Right hindlimb (tissue), 1 donor: ENCODE results near the gene ADH4.
"Not testable (repeated sequence)": the region's sequence is repeated elsewhere in the genome, so short reads cannot be mapped to it uniquely, and the experiment has no call there.

Experiments used
- DNase-seq: peaks from one replicate; pipeline ENCODE4 v3.0.0-alpha.2; 2018

ADH4 gene

DNA sequence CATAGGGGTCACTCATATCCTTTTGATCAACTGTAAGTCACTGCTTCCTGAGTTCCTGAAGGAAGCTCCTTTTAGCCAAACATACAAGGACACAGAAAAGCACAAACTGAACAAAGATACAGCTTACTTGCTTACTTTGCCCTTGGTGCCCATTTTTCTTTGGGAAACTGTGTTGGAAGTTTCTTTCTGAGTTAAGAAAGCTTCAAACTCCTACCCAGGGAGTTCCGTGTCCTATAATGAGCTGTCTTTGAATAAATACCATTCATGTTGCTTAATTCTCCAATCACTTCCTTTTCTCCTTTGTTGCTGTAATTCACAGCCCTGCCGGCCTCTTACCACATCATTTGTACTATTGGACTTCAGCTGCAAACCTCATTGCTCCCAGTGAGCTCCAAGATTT lies at the start of gene ADH4:
Gene ADH4 (minus strand): TSS at position 228 of the 400 bp plus-strand sequence. CDS start 75 bp downstream, at position 153.
- no peak for DNase-seq

- DNase-seq: no peak
Measured at GRCh38 chr4:99190336-99190735, 46.2 kb upstream of the ADH4 start.

DNA sequence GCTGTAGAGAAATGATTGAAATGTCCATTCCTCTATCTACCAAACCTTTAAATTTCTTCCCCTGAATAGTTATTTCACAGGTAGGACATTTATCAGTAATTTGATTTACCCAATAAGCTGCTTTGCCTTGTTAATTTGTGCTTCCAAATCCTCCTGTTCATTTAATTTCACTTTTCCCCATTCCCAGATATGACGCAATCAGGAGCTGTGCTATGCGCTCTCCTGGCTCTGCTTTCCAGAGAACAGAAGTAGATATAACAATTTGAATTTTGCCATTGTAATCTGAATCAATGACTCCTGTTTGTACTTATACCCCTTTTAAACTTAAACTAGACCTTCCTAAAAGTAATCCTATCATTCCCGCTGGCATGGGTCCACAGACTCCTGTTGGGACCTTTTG lies 45.8 kb upstream of the ADH4 start:
- not testable (repeated sequence) for DNase-seq

- no peak for DNase-seq
Measured at GRCh38 chr4:99186029-99186428, 41.9 kb upstream of the ADH4 start.

DNA sequence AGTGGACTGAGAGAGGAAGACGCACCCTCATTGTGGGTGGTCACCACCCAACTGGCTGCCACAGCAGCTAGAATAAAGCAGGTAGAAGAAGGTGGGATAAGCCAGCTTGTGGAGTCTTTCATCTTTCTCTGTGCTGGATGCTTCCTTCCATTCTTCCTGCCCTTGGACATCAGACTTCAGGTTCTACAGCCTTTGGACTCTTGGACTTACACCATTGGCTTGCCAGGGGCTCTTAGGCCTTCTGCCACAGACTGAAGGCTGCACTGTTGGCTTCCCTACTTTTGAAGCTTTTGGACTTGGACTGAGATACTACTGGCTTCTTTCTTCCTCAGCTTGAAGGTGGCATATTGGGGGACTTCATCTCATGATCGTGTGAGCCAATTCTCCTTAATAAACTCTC lies 41.5 kb upstream of the ADH4 start:
- DNase-seq: no peak

- DNase-seq: peak; percentile 59
Measured at GRCh38 chr4:99180382-99181070, 36.4 kb upstream of the ADH4 start.

DNA sequence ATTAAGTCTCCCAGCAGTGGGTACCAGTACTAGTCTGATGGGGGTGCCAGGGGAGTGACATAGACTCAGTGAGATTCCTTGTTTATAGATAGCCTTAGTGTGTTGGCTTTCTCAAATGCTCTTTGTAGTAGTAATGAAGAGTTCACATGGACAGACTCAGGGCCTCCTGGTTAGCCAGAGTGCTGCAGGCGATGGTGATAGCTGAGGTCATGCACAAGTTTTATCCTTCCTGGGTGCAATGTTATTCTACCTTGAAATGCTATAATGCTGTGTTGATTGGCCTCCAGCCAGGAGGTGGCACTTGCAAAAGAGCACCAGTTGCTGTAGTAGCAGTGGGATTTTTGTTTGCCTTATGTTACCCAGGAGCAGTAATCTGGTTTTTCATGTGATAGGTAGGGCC lies 35.5 kb upstream of the ADH4 start:
- no peak for DNase-seq

DNA sequence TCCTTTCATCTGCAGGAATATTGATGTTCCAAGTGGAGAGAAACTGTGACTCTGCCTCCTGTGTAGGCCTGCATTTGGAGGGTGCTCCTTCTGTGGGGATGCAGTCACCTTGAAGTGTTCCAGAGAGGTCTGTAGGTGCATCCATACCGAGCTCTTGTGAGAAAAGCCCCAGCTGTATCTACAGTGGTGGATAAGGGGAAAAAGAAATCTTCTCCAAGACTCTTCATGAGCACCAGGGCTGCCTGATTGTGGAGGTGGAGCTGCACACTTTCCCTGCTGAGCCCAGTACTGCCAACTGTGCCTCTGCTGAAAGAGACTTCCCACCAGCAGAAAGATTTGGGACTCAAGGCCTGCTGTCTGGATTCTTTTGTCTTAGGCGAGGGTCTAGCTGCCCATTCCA lies 35.1 kb upstream of the ADH4 start:
- DNase-seq: no peak

DNA sequence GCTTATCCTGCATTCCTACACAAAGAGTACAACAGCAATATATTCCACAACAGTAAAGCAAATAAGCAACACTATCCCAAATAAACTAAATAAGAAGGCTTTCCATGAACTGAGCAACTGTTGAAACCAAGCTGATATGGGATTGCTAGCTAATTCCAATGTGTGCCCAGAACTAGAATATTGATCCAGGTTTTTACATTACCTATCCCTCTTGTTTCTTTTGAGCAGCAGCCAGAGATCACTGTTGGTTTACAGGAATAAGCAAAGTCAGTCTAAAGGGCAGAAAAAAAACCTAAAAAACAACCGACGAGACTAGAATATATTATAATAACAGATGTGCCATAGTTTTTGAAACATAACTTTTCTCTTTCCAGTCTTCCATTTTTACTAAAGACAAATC lies 22.4 kb upstream of the ADH4 start:
- DNase-seq: no peak

DNA sequence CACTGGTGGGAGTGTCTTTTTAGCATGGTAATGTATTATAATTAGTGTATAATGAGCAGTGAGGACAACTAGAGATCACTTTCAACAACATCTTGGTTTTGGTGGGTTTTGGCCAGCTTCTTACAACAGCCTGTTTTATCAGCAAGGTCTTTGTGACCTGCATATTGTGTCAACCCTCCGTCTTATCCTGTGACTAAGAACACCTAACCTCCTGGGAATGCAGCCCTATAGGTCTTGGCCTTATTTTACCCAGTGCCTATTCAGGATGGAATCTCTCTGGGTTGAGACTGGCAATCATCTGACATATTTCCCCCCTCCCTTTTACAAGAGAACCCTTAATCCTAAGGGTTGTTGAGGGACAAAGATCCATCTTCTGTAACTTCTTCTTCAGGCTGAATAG lies 21.9 kb upstream of the ADH4 start:
- DNase-seq: no peak

DNA sequence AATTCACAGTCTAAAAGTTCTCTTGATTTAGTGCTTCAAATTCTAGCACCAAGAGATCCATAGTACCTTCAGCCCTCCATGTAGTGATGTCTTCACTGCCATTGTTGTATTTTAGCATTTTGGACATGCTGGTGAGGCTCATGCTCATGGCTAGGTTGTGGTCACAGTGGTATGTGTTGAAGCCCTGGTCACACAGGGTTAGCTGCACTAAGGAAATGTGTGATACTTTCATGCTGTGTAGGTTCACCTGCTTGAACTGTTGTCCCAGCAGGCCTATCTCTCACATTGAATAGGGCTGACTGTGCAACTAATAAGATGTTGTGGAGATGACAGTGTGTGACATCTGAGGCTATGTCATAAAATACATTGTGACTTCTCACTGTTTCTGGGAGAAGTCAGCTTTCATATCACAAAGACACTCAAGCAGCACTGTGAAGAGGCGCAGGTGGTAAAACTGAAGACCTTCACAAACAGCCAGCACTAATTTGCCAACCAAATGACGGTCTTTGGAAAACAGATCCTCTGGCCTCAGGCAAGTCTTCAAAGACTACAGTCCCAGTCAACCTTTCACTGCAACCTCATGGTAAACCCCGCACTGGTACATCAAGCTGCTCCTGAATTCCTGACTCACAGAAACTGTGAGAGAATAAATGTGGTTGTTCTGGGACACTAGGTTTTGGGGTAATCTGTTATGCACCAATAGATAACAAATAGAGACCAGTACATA lies 17.4 kb upstream of the ADH4 start:
- DNase-seq: no peak

DNA sequence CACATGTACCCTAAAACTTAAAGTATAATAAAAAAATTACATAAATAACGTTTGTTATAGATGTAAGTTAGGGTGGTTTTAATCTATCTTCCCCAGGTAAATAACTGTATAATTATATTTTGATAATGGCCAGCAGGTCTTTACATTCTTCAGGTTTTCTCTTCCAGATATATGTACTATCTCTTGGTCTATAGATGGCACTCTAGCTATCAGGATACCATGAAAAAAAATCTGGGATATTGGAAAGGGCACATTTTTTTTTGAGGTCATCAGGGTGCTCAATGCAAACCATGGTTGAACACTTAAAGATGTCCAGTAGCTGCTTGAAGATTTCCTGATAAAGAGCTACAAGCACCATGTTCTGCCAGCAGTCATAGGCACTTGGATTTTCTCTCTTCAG lies 15.6 kb upstream of the ADH4 start:
- DNase-seq: no peak

DNA sequence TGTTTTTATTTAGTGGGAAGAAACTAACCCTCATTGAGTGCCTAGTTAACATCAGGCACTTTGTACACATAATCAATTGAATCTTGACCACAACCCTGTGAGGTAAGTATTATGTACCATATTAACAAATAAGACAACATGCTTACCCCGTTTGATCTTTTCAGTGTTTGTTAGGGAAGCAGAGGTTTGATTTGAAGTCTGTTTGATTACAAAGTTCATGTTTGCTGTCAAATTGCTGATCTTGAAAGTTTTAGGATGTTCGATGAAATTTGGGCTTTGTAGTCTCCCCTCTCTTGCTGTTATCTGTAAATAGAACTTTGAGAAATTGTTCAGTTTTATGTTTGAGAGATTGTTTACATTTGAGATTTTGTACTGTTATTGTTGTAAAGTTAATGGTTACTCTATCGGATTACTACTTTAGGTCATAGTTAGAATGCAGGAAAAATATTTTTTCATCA lies 13.4 kb upstream of the ADH4 start:
- DNase-seq: no peak

DNA sequence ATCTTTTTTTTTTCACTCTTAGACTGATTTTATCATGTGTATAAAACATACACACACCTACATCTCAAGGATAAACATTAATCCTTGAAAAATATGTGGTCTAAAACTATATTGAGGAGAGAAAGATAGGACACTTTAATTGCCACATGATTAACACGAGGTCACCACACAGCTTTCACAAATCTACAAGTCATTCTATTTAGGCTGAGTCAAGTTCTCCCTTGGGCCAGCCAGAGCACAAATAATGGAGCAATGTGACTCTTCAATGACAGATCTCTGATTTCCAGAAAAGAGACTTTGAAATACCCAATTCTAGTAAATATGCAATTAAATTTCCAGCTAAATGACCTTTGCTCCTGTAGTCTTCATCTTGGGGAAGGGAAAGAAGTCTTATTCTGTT lies 12.9 kb upstream of the ADH4 start:
- no peak for DNase-seq

GRCh38 chr4:99154658-99155342 lies 10.7 kb upstream of the ADH4 start:
- DNase-seq: no peak

DNA sequence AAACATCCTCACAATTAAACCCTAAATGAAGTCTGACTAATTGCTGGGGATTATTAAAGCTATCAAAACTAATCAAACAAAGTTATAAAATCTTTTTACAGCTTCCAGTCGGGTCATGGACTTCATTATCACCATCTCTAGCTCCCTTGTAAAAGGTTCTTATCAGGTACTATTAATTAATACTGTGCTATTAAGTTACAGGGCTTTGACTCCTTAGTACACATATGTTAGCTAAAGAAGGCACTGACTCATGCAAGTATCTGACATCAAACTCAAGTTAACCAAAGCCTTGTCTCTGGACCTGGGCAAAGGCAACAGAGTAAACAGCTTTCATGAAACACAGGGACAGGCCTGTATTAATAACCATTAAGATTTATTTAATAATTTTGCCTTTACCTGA lies 7.9 kb upstream of the ADH4 start:
- DNase-seq: no peak

DNA sequence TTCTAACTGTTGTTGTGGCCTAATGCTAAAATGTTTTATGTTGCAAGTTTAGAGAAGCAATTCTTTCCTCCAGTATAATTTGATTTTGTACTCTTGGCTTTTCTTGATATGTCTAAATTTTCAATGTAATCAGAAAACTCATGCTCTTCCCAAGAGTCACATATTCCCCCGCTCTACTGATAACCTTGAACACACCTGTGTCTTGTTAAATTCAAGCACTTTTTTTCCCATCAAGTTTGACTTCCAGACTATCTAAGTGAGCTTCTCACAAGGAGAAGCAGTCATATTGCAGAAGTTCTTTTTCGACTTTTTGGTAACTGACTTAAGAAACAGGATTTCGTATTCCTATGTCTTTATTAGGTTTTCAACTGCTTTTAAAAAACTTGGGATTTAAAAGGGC lies 7.4 kb upstream of the ADH4 start:
- no peak for DNase-seq

- no peak for DNase-seq
Measured at GRCh38 chr4:99149426-99150019, 5.4 kb upstream of the ADH4 start.

GRCh38 chr4:99148550-99148949 lies 4.5 kb upstream of the ADH4 start:
- no peak for DNase-seq

GRCh38 chr4:99144587-99144986 lies 490 bp upstream of the ADH4 start:
- DNase-seq: no peak

DNA sequence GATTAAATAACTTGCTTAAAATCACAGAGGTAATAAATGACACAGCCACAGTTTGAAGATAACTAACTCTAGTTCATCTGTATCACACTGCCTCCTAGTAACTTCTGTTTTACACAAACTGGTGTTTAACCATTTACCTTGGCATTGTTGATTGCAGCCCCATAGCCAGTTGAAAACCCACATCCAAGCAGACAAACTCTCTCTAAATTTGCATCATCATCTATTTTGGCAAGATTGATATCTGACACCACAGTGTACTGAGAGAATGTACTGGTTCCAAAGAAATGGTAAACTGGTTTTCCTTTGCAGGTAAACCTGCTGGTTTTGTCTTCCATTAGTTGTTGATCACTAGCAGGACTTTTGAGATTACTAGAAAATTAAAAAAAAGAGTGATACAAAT lies 7.8 kb downstream of the ADH4 start:
- no peak for DNase-seq

- DNase-seq: no peak
Measured at GRCh38 chr4:99135541-99136162, 8.4 kb downstream of the ADH4 start.

DNA sequence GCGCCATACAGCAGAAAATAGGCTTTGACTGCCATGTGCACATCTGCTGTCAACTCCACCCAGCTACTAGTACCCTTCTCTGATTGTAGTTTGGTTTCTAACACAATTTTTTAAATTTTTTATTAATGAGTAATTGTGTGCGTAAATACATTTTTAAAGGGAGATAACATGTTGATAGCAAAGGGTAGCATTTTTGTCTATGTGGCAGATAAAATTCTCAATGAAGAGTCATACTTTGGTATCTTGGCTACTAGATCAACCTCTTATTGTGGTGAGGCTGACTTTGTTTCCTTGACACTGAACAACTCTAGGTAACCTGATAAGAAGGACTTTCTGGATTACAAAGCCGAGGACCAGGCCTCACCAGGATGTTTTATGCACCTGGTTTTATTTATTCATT lies 9.5 kb downstream of the ADH4 start:
- DNase-seq: no peak
